Stimulated activated CD8-positive, alpha-beta memory T cell treated with anti-CD3 and anti-CD28 coated beads, Interleukin-12 subunit alpha, Interleukin-12 subunit beta, amount 100 ng/mL, for 24 hours (primary cell): ENCODE results near the gene GDAP2.
"Not testable (repeated sequence)": the region's sequence is repeated elsewhere in the genome, so short reads cannot be mapped to it uniquely, and the experiment has no call there.

ENCODE experiments used
- DNase-seq: peaks from one replicate; pipeline ENCODE4 v3.0.0-alpha.2; 2020; ENCODE audit errors: extremely low read depth

The GDAP2 gene

GRCh38 chr1:117899801-117900200 is 29.6 kb downstream of the GDAP2 start:
- DNase-seq, result no peak

DNA sequence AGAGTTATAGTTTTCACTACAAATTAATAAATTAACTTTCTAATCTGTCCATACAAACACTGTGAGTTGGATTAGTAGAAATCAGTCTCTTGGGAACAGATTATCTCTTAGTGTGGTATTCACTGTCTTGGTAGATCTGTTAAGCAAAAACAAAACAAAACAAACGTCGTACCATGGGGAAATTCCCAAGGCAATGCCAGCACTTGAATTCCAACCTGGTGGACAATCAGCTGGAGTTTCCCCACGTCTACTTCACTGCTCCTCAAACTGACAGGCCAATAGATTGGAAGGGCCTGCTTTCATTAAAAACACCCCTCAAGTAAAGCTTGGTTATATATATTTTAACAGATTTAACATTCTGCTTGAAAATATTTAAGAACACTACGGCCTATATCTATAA is 31.9 kb downstream of the GDAP2 start:
- DNase-seq, result no peak

DNA sequence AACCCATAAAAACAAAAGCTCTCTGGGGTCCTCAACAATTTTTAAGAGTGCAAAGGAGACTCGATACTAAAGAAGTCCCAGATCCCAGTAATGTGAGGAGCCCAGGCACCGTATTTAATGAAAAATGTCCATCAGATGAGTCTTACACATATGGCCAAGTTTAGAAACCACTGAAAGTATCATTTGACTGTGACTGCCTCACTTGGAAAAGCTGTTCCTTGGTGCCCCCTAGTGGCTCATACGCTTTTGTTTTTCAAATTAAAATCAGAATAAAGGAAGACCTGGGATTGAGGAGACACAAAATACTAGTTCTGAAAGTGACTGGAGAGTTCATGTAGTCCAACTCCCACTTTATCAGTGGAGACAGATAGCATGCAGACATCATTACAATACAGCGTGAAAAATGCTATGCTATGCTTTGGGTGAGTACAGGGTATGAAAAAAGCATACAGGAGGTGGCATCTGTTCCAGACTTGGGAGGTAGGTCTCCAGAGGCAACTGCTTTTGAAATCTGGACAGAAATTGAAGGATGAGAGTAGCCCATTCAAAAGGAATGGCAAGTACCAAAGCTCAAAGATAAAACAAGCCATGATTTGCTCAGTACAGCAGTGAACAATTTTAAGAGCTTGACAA is 33.8 kb downstream of the GDAP2 start:
- DNase-seq, result peak; percentile 3

DNA sequence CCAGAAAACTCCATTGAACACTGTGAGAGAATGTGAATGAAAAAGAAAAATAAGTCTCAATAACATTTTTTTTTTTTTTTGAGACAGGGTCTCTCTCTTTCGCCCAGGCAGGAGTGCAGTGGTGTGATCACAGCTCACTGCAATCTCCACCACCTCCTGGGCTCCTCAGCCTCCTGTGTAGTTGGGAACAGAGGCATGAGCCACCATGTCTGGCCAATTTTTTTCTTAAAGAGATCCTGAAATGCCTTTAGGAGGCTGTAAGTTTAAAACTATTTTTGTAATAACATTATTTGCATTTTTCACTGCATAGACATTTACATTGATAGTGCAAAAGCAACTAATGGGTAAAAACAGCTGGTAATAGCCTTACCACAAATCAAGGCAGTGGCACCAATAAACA is 35.3 kb downstream of the GDAP2 start:
- DNase-seq, result no peak

- no peak for DNase-seq
Measured at GRCh38 chr1:117892512-117892911, 36.9 kb downstream of the GDAP2 start.

GRCh38 chr1:117890452-117890851 is 39.0 kb downstream of the GDAP2 start:
- no peak for DNase-seq

GRCh38 chr1:117886101-117886795 is 43.2 kb downstream of the GDAP2 start:
- no peak for DNase-seq

DNA sequence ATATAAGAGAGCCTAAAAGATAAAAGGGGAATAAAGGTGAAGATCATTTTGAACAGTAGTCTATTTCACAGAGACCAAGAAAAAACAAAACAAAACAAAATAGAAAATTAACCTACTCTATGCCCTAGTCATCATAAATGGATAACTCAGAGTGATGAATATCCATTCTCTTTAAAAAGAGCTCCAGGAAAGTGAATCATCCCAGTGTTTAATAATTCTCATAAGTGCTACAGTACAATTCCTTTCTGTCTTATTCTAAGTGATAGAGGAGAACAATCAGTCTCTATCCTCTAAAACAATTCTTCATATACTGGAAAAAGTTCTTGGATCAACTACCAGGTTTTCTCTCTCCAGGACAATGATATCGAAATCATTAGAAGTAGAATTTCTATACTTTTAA is 45.8 kb downstream of the GDAP2 start:
- DNase-seq, result no peak

GRCh38 chr1:117879284-117879683 is 50.1 kb downstream of the GDAP2 start:
- no peak for DNase-seq

DNA sequence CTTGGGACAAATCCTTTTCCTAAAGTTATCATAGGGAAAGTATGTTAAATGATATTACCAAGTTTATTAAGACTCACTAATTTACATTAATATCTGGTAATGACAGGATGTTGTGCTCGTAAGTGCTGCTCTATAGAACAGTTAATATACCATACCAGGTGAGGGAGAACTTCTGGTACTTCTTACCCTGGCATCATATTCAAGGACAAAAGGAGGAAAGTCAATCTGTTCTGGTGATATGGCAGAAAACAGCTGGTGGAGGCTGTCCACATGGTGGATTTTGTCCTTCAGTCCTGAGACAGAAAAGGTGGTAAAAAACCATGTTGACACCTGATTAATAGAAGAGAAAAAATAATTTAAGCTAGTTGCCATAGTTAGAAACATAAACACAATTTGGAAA is 51.6 kb downstream of the GDAP2 start:
- DNase-seq, result no peak

- no peak for DNase-seq
Measured at GRCh38 chr1:117871013-117871412, 58.4 kb downstream of the GDAP2 start.

DNA sequence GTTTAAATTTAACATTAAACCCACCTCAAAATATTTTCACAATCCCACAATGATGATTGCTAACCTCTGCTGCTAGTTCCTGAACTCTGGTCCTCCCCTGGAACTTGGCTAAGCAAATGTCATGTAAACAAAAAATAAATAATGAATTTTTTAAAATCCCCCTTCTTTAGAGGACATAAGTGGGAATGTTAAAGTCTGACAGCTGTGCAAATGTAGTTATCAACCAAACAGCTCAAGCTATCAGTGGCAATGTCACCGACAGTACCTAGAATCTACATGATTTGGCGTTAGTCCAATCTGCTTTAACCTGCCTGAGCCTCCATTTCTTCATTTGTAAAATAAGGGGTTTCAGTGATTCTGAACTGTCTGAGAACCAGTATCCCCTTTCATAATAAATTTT is 67.7 kb downstream of the GDAP2 start:
- DNase-seq, result no peak

- DNase-seq, result no peak
Measured at GRCh38 chr1:117860896-117861610, 68.4 kb downstream of the GDAP2 start.

DNA sequence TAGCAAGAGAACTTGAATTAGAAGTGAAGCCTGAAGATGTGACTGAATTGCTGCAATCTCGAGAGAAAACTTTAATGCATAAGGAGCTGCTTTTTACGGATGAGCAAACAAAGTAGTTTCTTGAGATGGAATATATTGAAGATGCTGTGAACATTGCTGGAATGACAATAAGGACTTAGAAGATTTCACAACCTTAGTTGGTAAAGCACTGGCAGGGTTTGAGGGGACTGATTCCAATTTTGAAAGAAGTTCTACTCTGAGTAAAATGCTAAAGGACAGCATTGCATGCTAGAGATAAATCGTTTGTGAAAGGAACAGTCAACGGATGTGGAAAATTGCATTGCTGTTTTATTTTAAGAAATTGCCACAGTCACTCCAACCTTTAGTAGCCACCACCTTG is 69.5 kb downstream of the GDAP2 start:
- DNase-seq, result no peak

- no peak for DNase-seq
Measured at GRCh38 chr1:117857418-117857817, 72.0 kb downstream of the GDAP2 start.

DNA sequence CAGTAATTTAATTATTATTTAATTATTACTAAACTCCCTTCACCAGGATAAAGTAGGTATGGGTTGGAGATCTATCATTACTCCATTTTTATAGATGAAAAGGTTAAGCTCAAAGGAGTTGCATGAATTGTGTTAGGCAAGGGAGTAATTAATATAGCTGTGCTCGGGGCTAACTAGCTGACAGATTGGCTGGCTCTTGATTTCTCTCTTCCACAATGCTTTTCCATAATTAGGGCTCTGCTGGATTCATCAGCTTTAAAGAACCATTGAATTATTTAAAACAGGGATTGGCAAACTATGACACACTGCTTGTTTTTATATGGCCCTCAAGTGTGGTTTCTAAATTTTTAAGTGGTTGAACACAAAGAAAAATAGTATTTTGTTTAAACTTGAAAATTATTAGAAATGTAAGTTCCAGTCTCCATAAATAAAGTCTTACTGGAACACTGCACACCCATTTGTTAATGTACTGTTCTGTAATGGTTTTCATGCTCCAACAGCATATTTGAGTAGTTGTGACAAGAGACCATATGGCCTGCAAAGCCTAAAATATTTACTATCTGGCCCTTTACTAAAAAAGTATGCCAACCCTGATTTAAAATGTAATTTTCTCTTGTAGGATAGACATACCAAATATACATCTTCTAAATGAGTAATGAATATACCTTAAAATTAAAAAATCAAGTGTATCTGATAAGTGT is 76.4 kb downstream of the GDAP2 start:
- no peak for DNase-seq

DNA sequence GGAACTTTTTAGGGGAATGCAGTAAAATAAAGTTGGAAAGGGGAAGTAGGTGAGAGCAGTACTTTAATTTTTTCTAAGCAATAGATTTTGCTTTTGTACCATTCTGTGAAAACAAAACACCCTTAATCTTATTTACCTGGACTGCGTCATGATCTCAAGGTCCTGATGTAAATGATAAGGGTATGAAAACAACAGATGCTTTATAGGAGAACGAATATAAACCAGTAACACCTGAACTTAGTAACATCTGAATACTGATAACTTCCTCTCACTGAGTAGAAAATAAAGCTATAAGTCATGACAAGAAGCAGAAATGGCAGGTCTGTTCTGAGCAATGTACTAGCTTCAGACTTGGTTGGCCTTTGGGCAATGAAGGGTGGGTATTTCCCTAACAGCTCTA is 77.7 kb downstream of the GDAP2 start:
- no peak for DNase-seq

DNA sequence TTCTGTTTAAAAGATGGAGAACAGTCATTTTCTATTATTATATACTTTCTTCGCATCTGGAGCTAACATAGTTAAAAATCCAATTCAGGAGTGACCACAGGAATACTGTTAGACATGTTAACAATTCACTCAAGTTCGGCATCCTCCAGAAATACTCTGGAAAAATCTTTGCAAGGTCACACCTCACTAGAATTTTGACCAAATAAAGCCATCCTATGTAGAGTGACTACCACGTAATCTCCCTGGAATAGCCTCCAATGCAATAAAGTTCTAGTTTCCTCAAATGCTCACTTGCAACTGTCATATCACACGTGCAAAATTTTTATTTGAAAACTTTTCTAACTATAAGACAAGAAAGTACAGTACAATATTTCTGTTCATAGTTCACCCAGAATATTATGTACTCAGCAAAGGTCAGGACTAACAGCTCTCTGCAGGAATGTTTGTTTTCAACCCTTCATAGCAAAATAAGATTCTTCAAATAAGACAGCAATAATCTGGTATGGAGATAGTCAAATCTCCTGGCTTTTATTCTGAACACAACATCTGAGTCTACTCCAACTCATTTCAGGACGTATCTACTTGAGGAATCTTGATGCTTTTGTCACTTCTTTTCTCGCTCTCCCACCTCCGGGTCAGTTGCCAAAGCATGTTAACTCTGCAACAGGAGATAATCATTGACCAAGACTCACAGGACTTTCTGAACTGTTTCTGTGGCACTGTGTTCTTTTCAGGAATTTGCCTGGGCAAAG is 82.6 kb downstream of the GDAP2 start:
- no peak for DNase-seq

DNA sequence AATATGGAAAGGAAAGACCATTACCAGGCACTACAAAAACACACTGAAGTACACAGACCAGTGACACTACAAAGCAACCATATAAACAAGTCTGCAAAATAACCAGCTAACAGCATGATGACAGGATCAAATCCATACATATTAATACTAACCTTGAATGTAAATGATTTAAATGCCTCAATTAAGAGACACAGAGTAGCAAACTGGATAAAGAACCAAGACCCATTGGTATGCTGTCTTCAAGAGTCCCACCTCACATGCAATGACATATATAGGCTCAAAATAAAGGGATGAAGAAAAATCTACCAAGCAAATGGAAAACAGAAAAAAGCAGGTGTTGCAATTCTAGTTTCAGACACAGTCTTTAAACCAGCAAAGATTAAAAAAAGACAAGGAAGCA is 84.9 kb downstream of the GDAP2 start:
- not testable (repeated sequence) for DNase-seq

DNA sequence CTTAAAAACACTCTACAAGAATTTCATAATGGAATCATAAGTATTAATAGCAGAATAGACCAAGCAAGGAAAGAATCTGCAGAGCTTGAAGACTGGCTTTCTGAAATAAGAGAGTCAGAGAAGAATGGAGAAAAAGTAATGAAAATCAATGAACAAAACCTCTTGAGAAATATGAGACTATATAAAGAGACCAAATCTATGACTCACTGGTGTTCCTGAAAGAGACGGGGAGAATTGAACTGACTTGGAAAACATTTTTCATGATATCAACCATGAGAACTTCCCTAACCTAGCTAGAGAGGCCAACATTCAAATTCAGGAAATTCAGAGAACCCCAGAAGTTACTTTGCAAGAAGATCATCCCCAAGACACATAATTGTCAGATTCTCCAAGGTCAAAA is 85.6 kb downstream of the GDAP2 start:
- no peak for DNase-seq

DNA sequence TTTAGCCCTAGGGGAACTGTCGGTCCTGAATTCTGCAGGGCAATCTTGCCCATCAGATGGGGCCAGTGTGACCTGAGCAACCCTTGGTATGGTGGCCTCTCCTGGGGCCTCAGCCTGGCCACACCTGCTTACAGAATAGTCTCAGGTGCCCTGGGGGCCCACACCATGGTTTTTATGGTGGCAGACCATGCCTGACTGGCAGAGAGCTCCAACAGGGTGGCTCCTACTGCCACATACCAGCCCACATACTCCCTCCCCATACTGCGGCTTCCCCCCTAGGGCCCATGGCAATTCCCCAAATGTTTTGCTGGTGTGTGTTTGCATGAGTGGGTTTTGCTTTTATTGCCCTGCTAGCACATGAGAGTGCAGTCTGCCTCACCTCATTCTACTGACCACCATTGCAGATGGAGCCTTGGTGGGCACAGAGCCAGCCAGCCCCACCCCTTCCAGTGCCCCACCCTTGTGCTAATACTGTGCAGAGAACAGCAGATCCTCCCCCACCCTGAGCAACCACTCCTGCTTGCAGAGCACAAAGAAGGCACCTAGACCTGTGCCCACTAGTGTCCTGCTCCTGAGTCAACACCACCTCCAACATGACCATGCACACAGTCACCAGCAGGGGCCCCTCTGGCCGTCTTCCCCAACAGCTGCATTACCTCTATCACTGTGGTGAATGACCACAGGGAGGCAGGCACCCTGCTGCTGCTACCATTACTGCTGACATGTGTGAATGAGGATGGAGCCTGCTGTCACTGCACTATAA is 86.8 kb downstream of the GDAP2 start:
- no peak for DNase-seq
